GM12878 (cell line): ENCODE results near the gene APOBEC3H.

Experiments used
- EZH2 ChIP-seq: IDR thresholded peaks from 2 replicates; pipeline ENCODE4 v1.6.1; 2012; ENCODE audit warnings: low read depth, mild to moderate bottlenecking, control low read depth, inconsistent platforms, low read length, borderline replicate concordance; ENCODE audit not compliant: control insufficient read depth
- NRF1 ChIP-seq: conservative IDR thresholded peaks from 2 replicates; pipeline ENCODE4 v1.6.1; 2011; ENCODE audit warnings: mild to moderate bottlenecking, low read depth, low read length, improper control_type of control experiment
- POLR2A ChIP-seq: IDR thresholded peaks from 2 replicates; pipeline ENCODE4 v1.6.1; 2011; ENCODE audit warnings: low read depth, mild to moderate bottlenecking, low read length
- USF2 ChIP-seq: IDR thresholded peaks from 2 replicates; pipeline ENCODE4 v1.6.1; 2011; ENCODE audit warnings: low read depth, low read length, improper control_type of control experiment, borderline replicate concordance
- TF ChIP-seq, protein P1 (sequence below), 3 experiments: IDR thresholded peaks in 2 of 3; conservative IDR thresholded peaks in 1 of 3; 2 replicates each; pipeline ENCODE4 v1.5.1; 2011; ENCODE audit warnings: low read depth in 3 of 3, low read length in 3 of 3, mild to moderate bottlenecking in 3 of 3, control low read depth in 2 of 3, moderate library complexity in 2 of 3, inconsistent platforms in 1 of 3, mixed read lengths in 1 of 3; ENCODE audit not compliant: control insufficient read depth in 2 of 3, insufficient read depth in 1 of 3; ENCODE audit errors: extremely low read depth in 1 of 3

DNA sequence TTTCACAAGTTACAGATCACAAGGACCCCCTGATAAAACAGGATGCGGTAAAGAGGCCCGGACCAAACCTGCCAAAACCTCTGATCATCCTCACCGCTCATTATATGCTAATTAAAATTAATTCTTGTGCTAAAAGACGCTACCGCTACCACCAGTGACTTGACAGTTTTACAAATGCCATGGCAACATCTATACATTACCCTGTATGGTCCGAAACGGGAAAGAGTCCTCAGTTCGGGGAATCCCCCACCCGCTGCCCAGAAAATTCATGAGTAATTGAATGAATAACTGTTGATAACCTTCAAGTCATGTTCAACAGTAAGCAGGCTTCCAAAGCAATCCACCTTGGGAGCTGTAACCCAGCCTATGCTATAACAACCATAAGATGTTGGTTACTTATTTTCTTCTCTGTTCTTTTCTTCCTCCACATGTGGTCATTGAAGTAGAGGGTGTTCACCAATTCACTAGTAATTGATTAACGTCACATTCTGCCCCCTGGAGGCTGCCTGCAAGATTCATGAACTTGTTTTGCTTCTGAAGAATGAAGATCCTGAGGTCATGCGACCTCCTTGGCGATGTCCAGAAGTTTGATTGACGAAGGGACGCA, 20.6 kb downstream of the APOBEC3H start:
- TF ChIP-seq USF2 (no peak; the same call in 1 of the 2 replicates), POLR2A (no peak), EZH2 (no peak), NRF1 (no peak)
- TF ChIP-seq, protein P1, sequence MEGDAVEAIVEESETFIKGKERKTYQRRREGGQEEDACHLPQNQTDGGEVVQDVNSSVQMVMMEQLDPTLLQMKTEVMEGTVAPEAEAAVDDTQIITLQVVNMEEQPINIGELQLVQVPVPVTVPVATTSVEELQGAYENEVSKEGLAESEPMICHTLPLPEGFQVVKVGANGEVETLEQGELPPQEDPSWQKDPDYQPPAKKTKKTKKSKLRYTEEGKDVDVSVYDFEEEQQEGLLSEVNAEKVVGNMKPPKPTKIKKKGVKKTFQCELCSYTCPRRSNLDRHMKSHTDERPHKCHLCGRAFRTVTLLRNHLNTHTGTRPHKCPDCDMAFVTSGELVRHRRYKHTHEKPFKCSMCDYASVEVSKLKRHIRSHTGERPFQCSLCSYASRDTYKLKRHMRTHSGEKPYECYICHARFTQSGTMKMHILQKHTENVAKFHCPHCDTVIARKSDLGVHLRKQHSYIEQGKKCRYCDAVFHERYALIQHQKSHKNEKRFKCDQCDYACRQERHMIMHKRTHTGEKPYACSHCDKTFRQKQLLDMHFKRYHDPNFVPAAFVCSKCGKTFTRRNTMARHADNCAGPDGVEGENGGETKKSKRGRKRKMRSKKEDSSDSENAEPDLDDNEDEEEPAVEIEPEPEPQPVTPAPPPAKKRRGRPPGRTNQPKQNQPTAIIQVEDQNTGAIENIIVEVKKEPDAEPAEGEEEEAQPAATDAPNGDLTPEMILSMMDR (IDR thresholded peaks at IDR 0.05 in 2 of 3, conservative IDR thresholded peaks at IDR 0.05 in 1 of 3; ENCODE audit: control insufficient read depth in 2 of 3, extremely low read depth in 1 of 3, insufficient read depth in 1 of 3, low read depth in 3 of 3, low read length in 3 of 3): peak; percentile 56 to 75 (median 64)
